Mesendoderm (in vitro differentiated cells): ENCODE results near the gene MYO16.

Experiments used
- DNase-seq: peaks from one replicate; pipeline ENCODE4 v3.0.0; 2013
- H2AK5ac ChIP-seq: 2 replicates; pipeline ENCODE4 v1.6.1; 2013; ENCODE audit warnings: low read length, inconsistent platforms
- H2BK120ac ChIP-seq: 2 replicates; pipeline ENCODE4 v1.6.1; 2013; ENCODE audit warnings: low read depth, mild to moderate bottlenecking, low read length, moderate library complexity, mixed read lengths
- H2BK15ac ChIP-seq: replicated peaks from 2 replicates; pipeline ENCODE4 v1.6.1; 2013; ENCODE audit warnings: low read depth, mild to moderate bottlenecking, moderate library complexity
- H2BK5ac ChIP-seq: 2 replicates; pipeline ENCODE4 v1.6.1; 2013; ENCODE audit warnings: low read length, inconsistent platforms
- H3K18ac ChIP-seq: 2 replicates; pipeline ENCODE4 v1.6.1; 2013; ENCODE audit warnings: mild to moderate bottlenecking, low read length, mixed read lengths
- H3K23ac ChIP-seq: one replicate; pipeline ENCODE4 v1.6.1; 2013; ENCODE audit warnings: low read length
- H3K27ac ChIP-seq: 2 replicates; pipeline ENCODE4 v1.5.1; 2013; ENCODE audit warnings: low read depth, mild to moderate bottlenecking, inconsistent platforms, low read length, moderate library complexity
- H3K27me3 ChIP-seq: 2 replicates; pipeline ENCODE4 v1.6.1; 2013; ENCODE audit warnings: low read length, control low read depth, mild to moderate bottlenecking, inconsistent platforms; ENCODE audit not compliant: insufficient read depth, poor library complexity
- H3K36me3 ChIP-seq: 2 replicates; pipeline ENCODE4 v1.6.1; 2013; ENCODE audit warnings: low read length, inconsistent platforms; ENCODE audit not compliant: control insufficient read depth, insufficient read depth
- H3K4ac ChIP-seq: one replicate; pipeline ENCODE4 v1.6.1; 2013; ENCODE audit warnings: low read depth, mild to moderate bottlenecking, low read length, moderate library complexity
- H3K4me1 ChIP-seq: 2 replicates; pipeline ENCODE4 v1.6.1; 2013; ENCODE audit warnings: low read depth, low read length, inconsistent platforms; ENCODE audit not compliant: control insufficient read depth
- H3K4me2 ChIP-seq: 2 replicates; pipeline ENCODE4 v1.6.1; 2013; ENCODE audit warnings: low read length
- H3K4me3 ChIP-seq: 2 replicates; pipeline ENCODE4 v1.5.1; 2013; ENCODE audit warnings: mild to moderate bottlenecking, low read length
- H3K56ac ChIP-seq: one replicate; pipeline ENCODE4 v1.6.1; 2013; ENCODE audit warnings: low read length
- H3K79me1 ChIP-seq: 2 replicates; pipeline ENCODE4 v1.6.1; 2013; ENCODE audit warnings: low read length, inconsistent platforms
- H3K79me2 ChIP-seq: 2 replicates; pipeline ENCODE4 v1.6.1; 2013; ENCODE audit warnings: mild to moderate bottlenecking, low read length; ENCODE audit not compliant: control insufficient read depth, insufficient read depth
- H3K9ac ChIP-seq: 2 replicates; pipeline ENCODE4 v1.6.1; 2013; ENCODE audit warnings: low read length, inconsistent platforms
- H4K5ac ChIP-seq: one replicate; pipeline ENCODE4 v1.6.1; 2013; ENCODE audit warnings: low read length
- H4K8ac ChIP-seq: one replicate; pipeline ENCODE4 v1.6.1; 2013; ENCODE audit warnings: low read depth, mild to moderate bottlenecking, control low read depth, low read length, moderate library complexity
- WGBS: extraction: QIAGEN DNeasy Blood & Tissue Kit; methylation state at CpG from one replicate; pipeline ENCODE4 v1.1.7; 2013; ENCODE audit warnings: low lambda C conversion rate, missing lambda C conversion rate; ENCODE audit not compliant: insufficient coverage; ENCODE audit errors: extremely low coverage; 5-methylcytosine and 5-hydroxymethylcytosine counted together

MYO16 gene

DNA sequence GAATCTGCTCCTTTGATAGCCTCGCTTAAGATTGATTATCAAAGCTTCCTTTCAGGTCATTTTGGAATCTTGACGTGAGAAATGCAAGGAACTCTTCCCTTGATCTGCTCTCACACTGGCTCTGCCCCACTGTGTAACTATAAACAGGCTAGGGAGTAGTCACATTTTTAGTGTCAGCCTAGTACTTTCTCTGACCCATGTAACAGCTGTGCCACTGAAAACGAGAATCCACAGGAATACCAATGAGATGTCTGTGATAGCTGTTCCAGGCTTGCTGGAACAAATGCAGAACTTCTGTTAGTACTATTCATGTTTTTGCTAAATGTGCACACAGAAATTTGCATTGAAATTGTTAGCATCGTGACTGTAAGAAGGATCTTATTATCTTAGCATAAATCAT, 221.3 kb downstream of the MYO16 start:
- no peaks in the 10 kb centered on the region for H3K36me3 ChIP-seq
- H3K4me3 ChIP-seq: no peak overlapping the region
- no peak overlapping the region for H3K56ac ChIP-seq
- no peaks in the 10 kb centered on the region for H3K79me2 ChIP-seq
- no CpG with 5 or more reads among the region's 4 CpGs for WGBS
- H2BK5ac ChIP-seq: no peak overlapping the region
- no peak overlapping the region for H4K5ac ChIP-seq
- H3K79me1 ChIP-seq: no peaks in the 10 kb centered on the region
- H2BK15ac ChIP-seq: no peak overlapping the region
- no peak overlapping the region for H3K4me2 ChIP-seq
- H3K27ac ChIP-seq: no peak overlapping the region
- no peak overlapping the region for H4K8ac ChIP-seq
- no peak overlapping the region for H3K4ac ChIP-seq
- H2AK5ac ChIP-seq: no peak overlapping the region
- H3K9ac ChIP-seq: no peak overlapping the region
- no peak overlapping the region for H3K18ac ChIP-seq
- no peak for DNase-seq
- H3K4me1 ChIP-seq: no peaks in the 10 kb centered on the region
- H3K23ac ChIP-seq: no peak overlapping the region
- H3K27me3 ChIP-seq: no peaks in the 10 kb centered on the region
- H2BK120ac ChIP-seq: no peak overlapping the region

DNA sequence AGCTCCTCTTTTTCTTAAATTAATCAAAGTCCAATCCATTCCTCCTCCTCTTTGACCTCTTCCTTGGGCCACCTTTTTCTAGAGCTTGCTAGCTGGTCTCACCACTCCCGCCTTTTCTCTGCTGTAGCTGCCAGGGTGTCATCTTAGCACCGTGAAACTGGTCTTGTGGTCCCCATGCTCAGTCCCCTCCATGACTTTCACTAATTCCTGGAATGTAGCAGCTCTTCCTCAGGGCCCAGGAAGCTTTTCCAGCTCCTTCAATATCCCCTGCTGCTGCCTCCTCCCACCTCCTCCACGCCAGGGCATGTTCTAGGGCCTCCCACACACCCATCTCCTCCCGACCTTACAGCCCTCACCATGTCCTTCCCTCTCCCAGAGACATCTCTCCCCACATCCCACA, 222.2 kb downstream of the MYO16 start:
- Histone ChIP-seq H3K4ac (no peak overlapping the region), H3K18ac (no peak overlapping the region), H3K4me1 (no peaks in the 10 kb centered on the region), H3K23ac (no peak overlapping the region), H2BK5ac (no peak overlapping the region), H4K5ac (no peak overlapping the region), H3K27ac (no peak overlapping the region), H3K79me1 (no peaks in the 10 kb centered on the region), H3K4me2 (no peak overlapping the region), H2BK120ac (no peak overlapping the region), H3K9ac (no peak overlapping the region), H3K36me3 (no peaks in the 10 kb centered on the region), H3K4me3 (no peak overlapping the region), H4K8ac (no peak overlapping the region), H3K79me2 (no peaks in the 10 kb centered on the region), H2BK15ac (no peak overlapping the region), H2AK5ac (no peak overlapping the region), H3K56ac (no peak overlapping the region), H3K27me3 (no peaks in the 10 kb centered on the region)
- peak; percentile 73 for DNase-seq
- no CpG with 5 or more reads among the region's 4 CpGs for WGBS

DNA sequence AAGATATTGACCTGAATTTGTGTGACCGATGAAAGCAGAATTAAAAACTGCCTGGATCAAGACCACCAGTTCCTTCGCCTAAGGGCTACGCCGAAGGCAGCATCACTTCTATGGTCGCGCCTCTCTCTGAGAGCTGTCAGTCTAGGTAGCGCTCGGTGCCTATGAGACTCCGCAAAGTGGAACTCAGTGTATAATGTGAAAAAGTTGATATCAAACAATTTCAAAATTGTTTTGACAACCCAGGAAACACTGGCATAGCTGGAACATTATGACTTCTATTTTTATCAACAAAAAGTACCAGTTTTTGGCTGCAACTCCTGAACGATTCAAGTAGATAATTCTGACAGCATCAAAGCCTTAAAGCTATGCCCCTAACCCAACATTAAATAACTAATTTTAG, 223.6 kb downstream of the MYO16 start:
- WGBS: no CpG with 5 or more reads among the region's 10 CpGs
- Histone ChIP-seq H3K4me1 (no peaks in the 10 kb centered on the region), H3K4me3 (no peak overlapping the region), H2BK5ac (no peak overlapping the region), H3K79me2 (no peaks in the 10 kb centered on the region), H3K4ac (no peak overlapping the region), H3K18ac (no peak overlapping the region), H2BK15ac (no peak overlapping the region), H4K8ac (no peak overlapping the region), H3K4me2 (no peak overlapping the region), H3K27ac (no peak overlapping the region), H2AK5ac (no peak overlapping the region), H3K23ac (no peak overlapping the region), H2BK120ac (no peak overlapping the region), H3K27me3 (no peaks in the 10 kb centered on the region), H3K36me3 (no peaks in the 10 kb centered on the region), H3K79me1 (no peaks in the 10 kb centered on the region), H3K9ac (no peak overlapping the region), H4K5ac (no peak overlapping the region), H3K56ac (no peak overlapping the region)
- no peak for DNase-seq

DNA sequence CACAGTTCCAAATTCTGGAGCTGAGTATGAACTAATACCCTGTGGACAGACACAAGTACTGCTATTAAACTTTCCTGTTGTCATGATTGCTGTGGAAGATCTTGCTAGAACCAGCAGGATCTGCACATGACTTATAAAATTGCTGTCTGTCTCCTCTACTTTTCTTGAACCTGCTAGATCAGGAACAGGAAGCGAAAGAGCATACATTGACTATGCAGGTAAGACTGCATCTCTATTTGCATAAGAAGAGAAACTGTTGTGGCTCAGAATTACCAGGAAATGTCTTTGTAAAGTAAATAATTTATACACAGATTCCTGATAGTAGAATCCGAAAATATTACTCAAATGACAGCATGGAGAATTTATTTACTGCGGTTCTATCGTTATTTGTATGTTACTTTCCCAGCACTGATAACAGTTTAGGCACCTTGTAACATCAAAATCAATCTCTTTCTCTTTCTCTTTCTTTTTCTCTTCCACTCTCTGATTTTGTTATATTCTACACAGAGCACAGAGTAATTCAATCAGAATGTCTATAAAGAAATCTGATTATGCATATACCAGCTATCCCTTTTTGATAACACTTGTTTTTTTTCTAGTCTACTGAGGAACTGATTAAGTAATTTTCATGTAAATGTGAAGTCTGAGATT, 226.5 kb downstream of the MYO16 start:
- Histone ChIP-seq H4K8ac (no peak overlapping the region), H3K23ac (no peak overlapping the region), H3K4me1 (no peaks in the 10 kb centered on the region), H2BK5ac (no peak overlapping the region), H3K27me3 (no peaks in the 10 kb centered on the region), H2AK5ac (no peak overlapping the region), H3K18ac (no peak overlapping the region), H3K56ac (no peak overlapping the region), H3K27ac (no peak overlapping the region), H2BK120ac (no peak overlapping the region), H4K5ac (no peak overlapping the region), H3K9ac (no peak overlapping the region), H3K79me1 (no peaks in the 10 kb centered on the region), H3K4me3 (no peak overlapping the region), H3K79me2 (no peaks in the 10 kb centered on the region), H2BK15ac (no peak overlapping the region), H3K4ac (no peak overlapping the region), H3K4me2 (no peak overlapping the region), H3K36me3 (no peaks in the 10 kb centered on the region)
- DNase-seq: no peak
- WGBS: no CpG with 5 or more reads among the region's 4 CpGs

DNA sequence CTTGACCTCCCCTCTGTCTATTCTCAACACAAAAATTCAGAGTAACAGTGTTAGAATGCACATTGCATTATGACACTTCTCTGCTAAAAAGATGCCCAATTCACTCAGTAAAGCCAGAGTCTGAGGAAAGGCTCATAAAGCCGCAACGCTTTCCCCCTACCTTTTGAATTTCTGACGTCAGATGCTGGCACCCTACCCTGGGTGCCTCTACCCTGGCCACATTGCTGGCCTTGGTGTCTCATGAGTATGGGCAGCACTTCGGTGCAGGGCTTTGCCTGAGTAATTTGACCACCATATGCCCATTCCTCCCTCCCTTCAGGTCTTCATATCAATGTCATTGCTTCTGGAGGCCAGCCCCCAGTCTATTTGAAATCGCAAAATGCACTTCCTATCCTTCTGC, 229.3 kb downstream of the MYO16 start:
- H3K23ac ChIP-seq: no peak overlapping the region
- no peak overlapping the region for H3K56ac ChIP-seq
- H3K79me2 ChIP-seq: no peaks in the 10 kb centered on the region
- no peak overlapping the region for H3K18ac ChIP-seq
- H3K27ac ChIP-seq: no peak overlapping the region
- H2BK15ac ChIP-seq: no peak overlapping the region
- no peaks in the 10 kb centered on the region for H3K27me3 ChIP-seq
- no peak overlapping the region for H3K4me3 ChIP-seq
- no peak overlapping the region for H2AK5ac ChIP-seq
- H4K5ac ChIP-seq: no peak overlapping the region
- no peak overlapping the region for H2BK120ac ChIP-seq
- no peak overlapping the region for H4K8ac ChIP-seq
- no CpG with 5 or more reads among the region's 5 CpGs for WGBS
- H2BK5ac ChIP-seq: no peak overlapping the region
- H3K4me2 ChIP-seq: no peak overlapping the region
- no peak overlapping the region for H3K4ac ChIP-seq
- DNase-seq: no peak
- no peak overlapping the region for H3K9ac ChIP-seq
- H3K79me1 ChIP-seq: no peaks in the 10 kb centered on the region
- no peaks in the 10 kb centered on the region for H3K36me3 ChIP-seq
- no peaks in the 10 kb centered on the region for H3K4me1 ChIP-seq
